Adrenal gland (tissue), 5 donors: Measurements from ENCODE around the gene SCNN1G.

Source experiments
- CTCF ChIP-seq, 6 experiments: fragments of 450-650 bp in 4 of 6; fragments of 200-600 bp in 2 of 6; sonication (generic) in 1 of 6; IDR thresholded peaks; 1 replicate in 5 of 6; 2 replicates in 1 of 6; pipeline versions ENCODE4 v1.5.1 to v1.8.0; 2016 to 2021; ENCODE audit warnings: antibody characterized with exemption in 6 of 6, mild to moderate bottlenecking in 2 of 6, moderate library complexity in 1 of 6
- POLR2A ChIP-seq, 2 donors: fragments of 450-650 bp; IDR thresholded peaks; one replicate each; pipeline ENCODE4 v1.6.1; 2017; ENCODE audit warnings: antibody characterized with exemption in 2 of 2, mild to moderate bottlenecking in 2 of 2, moderate library complexity in 1 of 2
- donor health status: DM: no; HTN: no; CAD: no.

GRCh38 chr16:23143391-23143790 lies 39.2 kb upstream of the SCNN1G start:
- TF ChIP-seq CTCF (IDR thresholded peaks at IDR 0.05) (no peak), POLR2A (IDR thresholded peaks at IDR 0.05) (no peak)
